HepG2 (cell line): ENCODE data around the gene DLG1. TPM values are rescaled to one million over a fixed set of nuclear protein-coding genes. Genes with fewer than 3 reads are reported as not detected.

ENCODE experiments used
- ATF7 ChIP-seq, 2 experiments: fragments of 450-650 bp in 1 of 2; sonication (generic) in 1 of 2; formaldehyde crosslinking in 1 of 2; IDR thresholded peaks; 2 replicates each; pipeline versions ENCODE4 v1.4.0 to v1.6.1; 2016 to 2020; ENCODE audit warnings: antibody characterized with exemption in 1 of 2, mild to moderate bottlenecking in 1 of 2, missing genetic modification reagents in 1 of 2
- CEBPB ChIP-seq: IDR thresholded peaks from 2 replicates; pipeline ENCODE4 v1.6.1; 2011; ENCODE audit warnings: low read depth, low read length, improper control_type of control experiment, borderline replicate concordance
- FOXA3 ChIP-seq: IDR thresholded peaks from 2 replicates; pipeline ENCODE4 v1.6.1; 2016; ENCODE audit warnings: missing genetic modification reagents, missing compliant biosample characterization
- HNF1B ChIP-seq: sonication (generic); formaldehyde crosslinking; IDR thresholded peaks from 2 replicates; pipeline ENCODE4 v1.5.1; 2020; ENCODE audit warnings: mild to moderate bottlenecking, moderate library complexity, missing genetic modification reagents
- LCORL ChIP-seq, 2 experiments: fragments of 450-650 bp in 1 of 2; sonication (generic) in 1 of 2; formaldehyde crosslinking in 1 of 2; IDR thresholded peaks; 2 replicates each; pipeline versions ENCODE4 v1.5.0 to v1.6.1; 2017 to 2020; ENCODE audit warnings: antibody characterized with exemption in 1 of 2, missing genetic modification reagents in 1 of 2
- NFIC ChIP-seq: IDR thresholded peaks from 2 replicates; pipeline ENCODE4 v1.6.1; 2012; ENCODE audit warnings: mild to moderate bottlenecking, low read length, inconsistent platforms
- NONO ChIP-seq, 2 experiments: fragments of 450-650 bp in 1 of 2; sonication (generic) in 1 of 2; formaldehyde crosslinking in 1 of 2; IDR thresholded peaks in 1 of 2; conservative IDR thresholded peaks in 1 of 2; 2 replicates each; pipeline versions ENCODE4 v1.6.1 to v1.8.0; 2017 to 2022; ENCODE audit warnings: mild to moderate bottlenecking in 1 of 2, missing genetic modification reagents in 1 of 2, moderate library complexity in 1 of 2
- ONECUT2 ChIP-seq: sonication (generic); formaldehyde crosslinking; IDR thresholded peaks from 2 replicates; pipeline ENCODE4 v1.4.0; 2020; ENCODE audit warnings: missing genetic modification reagents
- PREB ChIP-seq: sonication (generic); formaldehyde crosslinking; IDR thresholded peaks from 2 replicates; pipeline ENCODE4 v1.4.0; 2020; ENCODE audit warnings: missing genetic modification reagents
- RFX5 ChIP-seq: IDR thresholded peaks from 2 replicates; pipeline ENCODE4 v1.6.1; 2011; ENCODE audit warnings: low read depth, low read length, improper control_type of control experiment
- RNF2 ChIP-seq: fragments of 450-650 bp; conservative IDR thresholded peaks from 2 replicates; pipeline ENCODE4 v1.6.1; 2016; ENCODE audit warnings: low read depth
- SMC3 ChIP-seq: IDR thresholded peaks from 2 replicates; pipeline ENCODE4 v1.6.1; 2011; ENCODE audit warnings: low read length, improper control_type of control experiment
- SOX5 ChIP-seq: IDR thresholded peaks from 2 replicates; pipeline ENCODE4 v1.6.1; 2016; ENCODE audit warnings: borderline replicate concordance
- TARDBP ChIP-seq: sonication (generic); formaldehyde crosslinking; IDR thresholded peaks from 2 replicates; pipeline ENCODE4 v1.8.0; 2022; ENCODE audit warnings: mild to moderate bottlenecking, missing genetic modification reagents
- ZNF232 ChIP-seq: sonication (generic); formaldehyde crosslinking; IDR thresholded peaks from 2 replicates; pipeline ENCODE4 v1.4.0; 2020; ENCODE audit warnings: missing genetic modification reagents, borderline replicate concordance
- ZNF589 ChIP-seq: sonication (generic); formaldehyde crosslinking; conservative IDR thresholded peaks from 2 replicates; pipeline ENCODE4 v1.8.0; 2022; ENCODE audit warnings: mild to moderate bottlenecking, moderate library complexity, missing genetic modification reagents
- ZNF652 ChIP-seq: IDR thresholded peaks from 2 replicates; pipeline ENCODE4 v1.6.1; 2016; ENCODE audit warnings: low read depth, borderline replicate concordance
- polyA plus RNA-seq, 8 experiments: library from polyadenylated mRNA; depleted of rRNA in 3 of 8; stranded (reverse) in 7 of 8; unstranded in 1 of 8; fragments of >200 nt; fragmentation: Illumina TruSeq in 4 of 8; extraction: Trizol in 4 of 8; gene quantifications; 2 replicates each; pipeline versions ENCODE4 v1.2.1 to v1.2.3, GENCODE V29; 2011 to 2016; ENCODE audit warnings: low read depth in 4 of 8, missing spikeins in 1 of 8, mixed read lengths in 1 of 8; ENCODE audit not compliant: insufficient read depth in 1 of 8
- total RNA-seq, 5 experiments: library from RNA; depleted of rRNA; stranded (reverse); fragments of >200 nt; fragmentation: Illumina TruSeq; extraction: Trizol; gene quantifications; 2 replicates each; pipeline ENCODE4 v1.2.3, GENCODE V29; 2016; ENCODE audit warnings: low read depth in 1 of 5
- TF ChIP-seq, protein P1 (sequence below): sonication (generic); formaldehyde crosslinking; IDR thresholded peaks from 2 replicates; pipeline ENCODE4 v1.8.0; 2022; ENCODE audit warnings: mild to moderate bottlenecking, missing genetic modification reagents
- TF ChIP-seq, protein P2 (sequence below): IDR thresholded peaks from 2 replicates; pipeline ENCODE4 v1.6.1; 2016; ENCODE audit warnings: mild to moderate bottlenecking
- TF ChIP-seq, protein P3 (sequence below): IDR thresholded peaks from 2 replicates; pipeline ENCODE4 v1.6.1; 2012; ENCODE audit warnings: inconsistent platforms

DLG1 gene
- total and polyA plus RNA-seq, 2 of the 13 experiments (the other 11 are each of a cell fraction or from before 2014, with no cell fraction given) = 30.5 to 104 TPM

- TF ChIP-seq, protein P1, sequence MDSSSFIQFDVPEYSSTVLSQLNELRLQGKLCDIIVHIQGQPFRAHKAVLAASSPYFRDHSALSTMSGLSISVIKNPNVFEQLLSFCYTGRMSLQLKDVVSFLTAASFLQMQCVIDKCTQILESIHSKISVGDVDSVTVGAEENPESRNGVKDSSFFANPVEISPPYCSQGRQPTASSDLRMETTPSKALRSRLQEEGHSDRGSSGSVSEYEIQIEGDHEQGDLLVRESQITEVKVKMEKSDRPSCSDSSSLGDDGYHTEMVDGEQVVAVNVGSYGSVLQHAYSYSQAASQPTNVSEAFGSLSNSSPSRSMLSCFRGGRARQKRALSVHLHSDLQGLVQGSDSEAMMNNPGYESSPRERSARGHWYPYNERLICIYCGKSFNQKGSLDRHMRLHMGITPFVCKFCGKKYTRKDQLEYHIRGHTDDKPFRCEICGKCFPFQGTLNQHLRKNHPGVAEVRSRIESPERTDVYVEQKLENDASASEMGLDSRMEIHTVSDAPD (CRISPR knock-in tag) = no peak
- peak; percentile 30; the same call in 1 of the 2 replicates for TF ChIP-seq TARDBP (CRISPR knock-in tag)
- peak; percentile 55; the same call in 1 of the 2 replicates for TF ChIP-seq SOX5 (CRISPR knock-in tag)
- peak; percentile 18; the same call in 1 of the 2 replicates for TF ChIP-seq SMC3
- TF ChIP-seq PREB = no peak
- no peak for TF ChIP-seq ZNF652 (CRISPR knock-in tag)
- TF ChIP-seq, protein P2, sequence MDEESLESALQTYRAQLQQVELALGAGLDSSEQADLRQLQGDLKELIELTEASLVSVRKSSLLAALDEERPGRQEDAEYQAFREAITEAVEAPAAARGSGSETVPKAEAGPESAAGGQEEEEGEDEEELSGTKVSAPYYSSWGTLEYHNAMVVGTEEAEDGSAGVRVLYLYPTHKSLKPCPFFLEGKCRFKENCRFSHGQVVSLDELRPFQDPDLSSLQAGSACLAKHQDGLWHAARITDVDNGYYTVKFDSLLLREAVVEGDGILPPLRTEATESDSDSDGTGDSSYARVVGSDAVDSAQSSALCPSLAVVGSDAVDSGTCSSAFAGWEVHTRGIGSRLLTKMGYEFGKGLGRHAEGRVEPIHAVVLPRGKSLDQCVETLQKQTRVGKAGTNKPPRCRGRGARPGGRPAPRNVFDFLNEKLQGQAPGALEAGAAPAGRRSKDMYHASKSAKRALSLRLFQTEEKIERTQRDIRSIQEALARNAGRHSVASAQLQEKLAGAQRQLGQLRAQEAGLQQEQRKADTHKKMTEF (CRISPR knock-in tag) = peak; percentile 40; the same call in 1 of the 2 replicates
- TF ChIP-seq, protein P3, sequence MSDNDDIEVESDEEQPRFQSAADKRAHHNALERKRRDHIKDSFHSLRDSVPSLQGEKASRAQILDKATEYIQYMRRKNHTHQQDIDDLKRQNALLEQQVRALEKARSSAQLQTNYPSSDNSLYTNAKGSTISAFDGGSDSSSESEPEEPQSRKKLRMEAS = peak; percentile 46; the same call in 1 of the 2 replicates
- TF ChIP-seq HNF1B (CRISPR knock-in tag) = no peak
- peak; percentile 5; the same call in 1 of the 2 replicates for TF ChIP-seq ATF7 (IDR thresholded peaks at IDR 0.05)
- no peak for TF ChIP-seq ATF7 (CRISPR knock-in tag; IDR thresholded peaks at IDR 0.05)
- TF ChIP-seq RNF2 = 0 out of 2 replicates have a peak, but pooled peaks have one; percentile 24
- TF ChIP-seq CEBPB = peak; percentile 87
- TF ChIP-seq ZNF232 (CRISPR knock-in tag) = no peak
- TF ChIP-seq ZNF589 (CRISPR knock-in tag) = no peak
- TF ChIP-seq LCORL (IDR thresholded peaks at IDR 0.05) = no peak
- TF ChIP-seq LCORL (CRISPR knock-in tag; IDR thresholded peaks at IDR 0.05) = 0 out of 2 replicates have a peak, but pooled peaks have one; percentile 36
- TF ChIP-seq RFX5 = 0 out of 2 replicates have a peak, but pooled peaks have one; percentile 9
- no peak for TF ChIP-seq NONO (IDR thresholded peaks at IDR 0.05)
- TF ChIP-seq NONO (CRISPR knock-in tag; conservative IDR thresholded peaks at IDR 0.05) = no peak
- TF ChIP-seq FOXA3 (CRISPR knock-in tag) = 0 out of 2 replicates have a peak, but pooled peaks have one; percentile 30
- TF ChIP-seq NFIC = no peak
- TF ChIP-seq ONECUT2 = no peak
Measured at GRCh38 chr3:197031315-197032285, 266.8 kb downstream of the DLG1 start (continued).
